ENCODE measurements around the gene TAF1B. TPM values are rescaled to one million over a fixed set of nuclear protein-coding genes. Genes with fewer than 3 reads are reported as not detected.
A peak's percentile ranks its signal among the peaks of the same experiment; 100 is the strongest.

The TAF1B gene
- total RNA-seq, 1 experiment from 2014 or later, result 29.9 TPM

DNA sequence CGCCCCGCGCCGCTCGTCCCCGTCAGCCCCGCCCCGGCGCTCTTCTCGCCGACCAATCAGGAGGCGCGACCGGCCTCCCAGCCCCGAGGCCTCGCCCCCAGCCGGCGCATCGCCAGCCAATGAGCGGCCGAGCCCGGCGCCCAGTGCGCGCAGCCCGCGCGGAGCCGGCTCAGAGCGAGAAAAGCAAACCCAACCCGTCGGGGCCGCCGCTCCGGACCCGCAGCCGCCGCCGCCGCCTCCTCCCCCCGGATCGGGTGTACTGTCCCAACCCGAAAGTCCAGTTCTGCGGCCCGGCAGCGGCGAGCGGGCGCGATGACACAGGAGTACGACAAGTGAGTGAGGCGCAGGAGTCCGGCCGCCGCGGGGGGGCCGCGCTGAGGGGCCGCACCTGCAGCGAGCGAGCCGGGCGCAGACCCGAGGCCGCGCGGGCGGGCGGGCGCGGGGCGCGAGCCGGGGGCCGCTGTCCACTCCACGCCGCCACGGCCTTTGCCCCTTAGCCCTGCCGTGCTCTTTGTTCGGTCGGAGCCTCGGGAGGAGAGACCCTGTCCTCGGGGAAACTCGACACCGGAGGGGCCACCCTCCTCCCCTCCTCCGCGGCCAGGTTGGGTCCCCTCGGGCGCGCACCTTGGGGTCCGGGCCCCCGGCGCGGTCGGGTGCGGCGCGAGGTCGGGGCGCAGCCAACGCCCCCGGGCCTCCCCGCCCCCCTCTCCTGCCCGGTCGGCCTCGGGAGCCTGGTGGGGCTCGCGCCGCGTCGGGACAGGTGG lies 108.4 kb downstream of the TAF1B start, which contains the start of gene GRHL1:
TSS of gene GRHL1 (plus strand) at position 172 of the 764 bp plus-strand sequence. CDS start at position 313, 141 bp downstream.
- no peak within 1 kb of the TSS for H3K9ac ChIP-seq (ENCODE audit: extremely low read depth, insufficient read length, low read length)
- no peak within 1 kb of the TSS for H2BK20ac ChIP-seq (ENCODE audit: low read depth, low read length, poor library complexity, severe bottlenecking)
- no peak within 1 kb of the TSS for H4K5ac ChIP-seq (ENCODE audit: insufficient read length, low read depth, low read length)
- no peak within 1 kb of the TSS for H4K91ac ChIP-seq (ENCODE audit: insufficient read length, low read depth, low read length)
- H3K27ac Mint-ChIP-seq, result no peak within 1 kb of the TSS
- H2BK12ac ChIP-seq (ENCODE audit: insufficient read length, low read depth, low read length), result no peak within 1 kb of the TSS
- TF ChIP-seq CTCF (conservative IDR thresholded peaks at IDR 0.05), result no peak
- H3K4me1 ChIP-seq (ENCODE audit: insufficient read depth, low read length), result no peaks in the 10 kb centered on the region
- no peak within 1 kb of the TSS for H3K14ac ChIP-seq (ENCODE audit: insufficient read depth, low read length)
- peak within 1 kb of the TSS; percentile 45 for H3K4me2 ChIP-seq (ENCODE audit: insufficient read depth, insufficient read length, low read length)
- H3K18ac ChIP-seq (ENCODE audit: insufficient read length, low read depth, low read length), result no peak within 1 kb of the TSS
- no peaks in the 10 kb centered on the region for H4K20me1 ChIP-seq (ENCODE audit: control insufficient read depth, insufficient read depth, insufficient read length)
- peak; percentile 91 for DNase-seq
- H3K27me3 Mint-ChIP-seq (ENCODE audit: low read depth), result peaks cover 58% of the 10 kb centered on the region
- no peaks in the 10 kb centered on the region for H3K9me3 Mint-ChIP-seq
- no CpG with 5 or more reads among the region's 111 CpGs for WGBS (ENCODE audit: extremely low coverage, insufficient read length, low lambda C conversion rate)
- no peak within 1 kb of the TSS for H4K8ac ChIP-seq (replicated peaks; ENCODE audit: insufficient read length, low read depth, low read length)
- H3K56ac ChIP-seq (ENCODE audit: insufficient read length, low read depth, low read length), result no peak within 1 kb of the TSS
- no peaks in the 10 kb centered on the region for H3K79me2 ChIP-seq (ENCODE audit: insufficient read depth, low read length)
- peaks cover 9 to 13% of the 10 kb centered on the region in 2 experiments for H3K4me1 Mint-ChIP-seq
- peaks cover 11% of the 10 kb centered on the region; the same call in 1 of the 2 replicates for H3K27me3 ChIP-seq (ENCODE audit: insufficient read depth, low read length)
- peak within 1 kb of the TSS; percentile 72 to 87 for H3K4me3 Mint-ChIP-seq
- no peak within 1 kb of the TSS for H3K4ac ChIP-seq (ENCODE audit: low read depth, low read length)
- no peaks in the 10 kb centered on the region for H3K79me1 ChIP-seq (ENCODE audit: insufficient read depth, low read depth, low read length, poor library complexity, severe bottlenecking)
- H2AK5ac ChIP-seq (ENCODE audit: insufficient read length, low read length), result no peak within 1 kb of the TSS
- H2AFZ ChIP-seq (ENCODE audit: low read length), result no peak within 1 kb of the TSS
- H3K36me3 Mint-ChIP-seq (ENCODE audit: insufficient read depth in 1 of 3, low read depth in 3 of 3), result no peaks in the 10 kb centered on the region; a peak in 2 of 7 replicates
- peaks cover 6% of the 10 kb centered on the region for H3K23me2 ChIP-seq (ENCODE audit: insufficient read length, low read depth, low read length, poor library complexity, severe bottlenecking)
- no peak within 1 kb of the TSS for H3K27ac ChIP-seq (ENCODE audit: insufficient read length, low read depth, low read length)
- no peak within 1 kb of the TSS for H2BK120ac ChIP-seq (ENCODE audit: low read depth, low read length, poor library complexity, severe bottlenecking)
- H3K9me3 ChIP-seq (ENCODE audit: control insufficient read depth, low read depth, low read length), result no peaks in the 10 kb centered on the region
- no peak within 1 kb of the TSS for H3K23ac ChIP-seq (ENCODE audit: insufficient read length, low read depth, low read length)
- no peak within 1 kb of the TSS for H3T11ph ChIP-seq (ENCODE audit: low read length)
- H2BK5ac ChIP-seq (ENCODE audit: insufficient read length, low read length), result no peak within 1 kb of the TSS
- no peak within 1 kb of the TSS for H2BK15ac ChIP-seq (ENCODE audit: low read depth, low read length)
